Midbrain (tissue), 1 donor: Measurements from ENCODE around the gene PCBD2.
"Not testable (repeated sequence)": the region's sequence is repeated elsewhere in the genome, so short reads cannot be mapped to it uniquely, and the experiment has no call there.

Experiments used
- DNase-seq: peaks from one replicate; lab custom pipeline; 2025; lab: John Stamatoyannopoulos, UW

Gene PCBD2

GRCh38 chr5:134963098-134963497, 58.2 kb downstream of the PCBD2 start:
- DNase-seq, result no peak

- DNase-seq, result no peak
These were observed 59.7 kb downstream of the PCBD2 start for GRCh38 chr5:134964359-134965270.

- DNase-seq, result no peak
These were observed 60.4 kb downstream of the PCBD2 start for GRCh38 chr5:134965271-134965825.

GRCh38 chr5:134967607-134968006, 62.7 kb downstream of the PCBD2 start, which contains the start of gene CATSPER3:
TSS of gene CATSPER3 (plus strand) at chr5:134967907. CDS start at chr5:134967992, 85 bp downstream.
- DNase-seq, result no peak

GRCh38 chr5:134968055-134968454, 63.1 kb downstream of the PCBD2 start:
- DNase-seq, result no peak

- DNase-seq, result no peak
These were observed 64.2 kb downstream of the PCBD2 start for GRCh38 chr5:134969166-134969565.

GRCh38 chr5:134975078-134975715, 70.3 kb downstream of the PCBD2 start:
- no peak for DNase-seq

GRCh38 chr5:134975843-134976242, 70.9 kb downstream of the PCBD2 start:
- no peak for DNase-seq

- DNase-seq, result no peak
These were observed 71.9 kb downstream of the PCBD2 start for GRCh38 chr5:134976841-134977240.

- DNase-seq, result no peak
These were observed 74.5 kb downstream of the PCBD2 start for GRCh38 chr5:134979416-134979815.

GRCh38 chr5:134982230-134982629, 77.3 kb downstream of the PCBD2 start:
- no peak for DNase-seq

GRCh38 chr5:134989266-134989830, 84.4 kb downstream of the PCBD2 start:
- no peak for DNase-seq

GRCh38 chr5:134990183-134990582, 85.3 kb downstream of the PCBD2 start:
- not testable (repeated sequence) for DNase-seq

- no peak for DNase-seq
These were observed 87.2 kb downstream of the PCBD2 start for GRCh38 chr5:134992148-134992547.

- DNase-seq, result no peak
These were observed 88.2 kb downstream of the PCBD2 start for GRCh38 chr5:134993161-134993560.

- DNase-seq, result no peak
These were observed 89.7 kb downstream of the PCBD2 start for GRCh38 chr5:134994560-134995156.

- no peak for DNase-seq
These were observed 91.0 kb downstream of the PCBD2 start for GRCh38 chr5:134995850-134996402.

GRCh38 chr5:134997015-134997414, 92.1 kb downstream of the PCBD2 start:
- no peak for DNase-seq

GRCh38 chr5:134998068-134998467, 93.1 kb downstream of the PCBD2 start:
- DNase-seq, result not testable (repeated sequence)

- DNase-seq, result no peak
These were observed 99.4 kb downstream of the PCBD2 start for GRCh38 chr5:135004376-135004775.

GRCh38 chr5:135005076-135005475, 100.1 kb downstream of the PCBD2 start:
- no peak for DNase-seq

GRCh38 chr5:135007305-135007704, 102.4 kb downstream of the PCBD2 start:
- no peak for DNase-seq
